Measurements from ENCODE around the gene TCF7L2. TPM values are rescaled to one million over a fixed set of nuclear protein-coding genes. Genes with fewer than 3 reads are reported as not detected.
A peak's percentile ranks its signal among the peaks of the same experiment; 100 is the strongest.

TCF7L2 gene
- polyA plus RNA-seq, 3 donors: 2.1 to 23.5 (median 6.1) TPM

DNA sequence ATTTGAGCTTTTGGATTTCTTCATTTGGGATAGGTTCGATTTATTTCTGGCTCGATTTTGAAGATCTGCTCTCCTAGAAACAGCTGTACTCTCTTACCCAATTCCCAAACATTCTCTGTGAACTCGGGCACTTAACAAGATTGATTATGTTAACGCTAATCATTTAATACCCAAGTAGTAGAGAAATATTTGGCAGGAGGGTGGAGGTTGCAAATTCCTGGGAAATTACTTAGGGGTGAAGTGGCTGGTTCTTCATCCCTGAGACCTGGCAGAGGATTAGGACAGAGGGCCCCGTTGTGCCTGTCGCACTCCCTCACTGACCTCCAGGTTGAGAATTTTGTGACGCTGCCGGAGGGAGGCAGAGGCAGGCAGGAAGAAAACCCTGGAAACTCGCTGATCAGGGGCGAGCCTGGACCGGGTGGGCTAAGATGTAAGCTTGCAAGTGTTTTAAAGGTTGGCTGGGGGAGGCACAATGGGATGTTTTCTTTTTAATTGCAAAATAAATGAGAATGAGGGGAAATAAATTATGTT lies 182.6 kb downstream of the TCF7L2 start:
- H3K36me3 Mint-ChIP-seq: peaks cover 20 to 23% of the 10 kb centered on the region in 2 donors
- H3K36me3 ChIP-seq (replicated peaks in 1 of 2; ENCODE audit: control insufficient read depth in 1 of 2, insufficient read depth in 2 of 2, low read length in 2 of 2): no peaks in the 10 kb centered on the region
- no peak overlapping the region for H3K9ac ChIP-seq (ENCODE audit: insufficient read depth, low read length, poor library complexity, severe bottlenecking)
- no peaks in the 10 kb centered on the region for H3K27me3 ChIP-seq (ENCODE audit: control insufficient read depth in 2 of 2, insufficient read depth in 2 of 2, low read length in 2 of 2)
- no peak overlapping the region for H3K27ac Mint-ChIP-seq
- H3K4me3 Mint-ChIP-seq: no peak overlapping the region
- WGBS (ENCODE audit: insufficient coverage): 93% methylated on average over 7 of the region's 11 CpGs
- H3K4me2 ChIP-seq (replicated peaks; ENCODE audit: extremely low read depth, low read length, poor library complexity, severe bottlenecking): no peak overlapping the region
- no peak for DNase-seq
- no peaks in the 10 kb centered on the region for H3K79me2 ChIP-seq (ENCODE audit: insufficient read depth, low read length)
- H3K4me1 ChIP-seq (ENCODE audit: control insufficient read depth in 1 of 2, insufficient read depth in 2 of 2, low read length in 2 of 2): peaks cover 13 to 17% of the 10 kb centered on the region in 2 donors
- TF ChIP-seq, protein P1, sequence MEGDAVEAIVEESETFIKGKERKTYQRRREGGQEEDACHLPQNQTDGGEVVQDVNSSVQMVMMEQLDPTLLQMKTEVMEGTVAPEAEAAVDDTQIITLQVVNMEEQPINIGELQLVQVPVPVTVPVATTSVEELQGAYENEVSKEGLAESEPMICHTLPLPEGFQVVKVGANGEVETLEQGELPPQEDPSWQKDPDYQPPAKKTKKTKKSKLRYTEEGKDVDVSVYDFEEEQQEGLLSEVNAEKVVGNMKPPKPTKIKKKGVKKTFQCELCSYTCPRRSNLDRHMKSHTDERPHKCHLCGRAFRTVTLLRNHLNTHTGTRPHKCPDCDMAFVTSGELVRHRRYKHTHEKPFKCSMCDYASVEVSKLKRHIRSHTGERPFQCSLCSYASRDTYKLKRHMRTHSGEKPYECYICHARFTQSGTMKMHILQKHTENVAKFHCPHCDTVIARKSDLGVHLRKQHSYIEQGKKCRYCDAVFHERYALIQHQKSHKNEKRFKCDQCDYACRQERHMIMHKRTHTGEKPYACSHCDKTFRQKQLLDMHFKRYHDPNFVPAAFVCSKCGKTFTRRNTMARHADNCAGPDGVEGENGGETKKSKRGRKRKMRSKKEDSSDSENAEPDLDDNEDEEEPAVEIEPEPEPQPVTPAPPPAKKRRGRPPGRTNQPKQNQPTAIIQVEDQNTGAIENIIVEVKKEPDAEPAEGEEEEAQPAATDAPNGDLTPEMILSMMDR (IDR thresholded peaks at IDR 0.05): no peak
- H3K9me3 Mint-ChIP-seq: peaks cover 0 to 3% (median 0%) of the 10 kb centered on the region in 7 donors
- H2AFZ ChIP-seq (ENCODE audit: insufficient read depth, low read depth, low read length, poor library complexity, severe bottlenecking): no peak overlapping the region
- peaks cover 93% of the 10 kb centered on the region for H4K20me1 ChIP-seq (ENCODE audit: insufficient read depth, low read length)
- intact Hi-C loops (cut with micrococcal nuclease): no loop called here
- H3K27ac ChIP-seq (ENCODE audit: low read depth in 1 of 2, low read length in 2 of 2): no peak overlapping the region
- H3K4me1 Mint-ChIP-seq: peaks cover 24% of the 10 kb centered on the region
- H3K27me3 Mint-ChIP-seq (ENCODE audit: low read depth in 3 of 3): peaks cover 5 to 26% (median 13%) of the 10 kb centered on the region in 3 donors
- no peak overlapping the region for H3K4me3 ChIP-seq (replicated peaks in 1 of 3; ENCODE audit: low read depth in 2 of 3, low read length in 3 of 3)
- no peaks in the 10 kb centered on the region for H3K9me3 ChIP-seq (replicated peaks in 1 of 2; ENCODE audit: control insufficient read depth in 1 of 2, insufficient read depth in 1 of 2, low read length in 2 of 2)

GRCh38 chr10:113133497-113134115 lies 183.6 kb downstream of the TCF7L2 start:
- Mint-ChIP-seq H3K4me1 (peaks cover 32% of the 10 kb centered on the region), H3K27ac (no peak overlapping the region), H3K36me3 (peaks cover 12 to 14% of the 10 kb centered on the region in 2 donors), H3K27me3 (ENCODE audit: low read depth in 3 of 3) (peaks cover 5 to 20% (median 10%) of the 10 kb centered on the region in 3 donors), H3K4me3 (no peak overlapping the region), H3K9me3 (peaks cover 0 to 3% (median 0%) of the 10 kb centered on the region in 7 donors)
- DNase-seq: peak in 1 of 3 donors; percentile 12
- no peak overlapping the region for H2AFZ ChIP-seq (ENCODE audit: insufficient read depth, low read depth, low read length, poor library complexity, severe bottlenecking)
- no peaks in the 10 kb centered on the region for H3K79me2 ChIP-seq (ENCODE audit: insufficient read depth, low read length)
- H3K4me1 ChIP-seq (ENCODE audit: control insufficient read depth in 1 of 2, insufficient read depth in 2 of 2, low read length in 2 of 2): peaks cover 23 to 26% of the 10 kb centered on the region in 2 donors
- H3K27ac ChIP-seq (ENCODE audit: low read depth in 1 of 2, low read length in 2 of 2): no peak overlapping the region
- no peaks in the 10 kb centered on the region for H3K27me3 ChIP-seq (ENCODE audit: control insufficient read depth in 2 of 2, insufficient read depth in 2 of 2, low read length in 2 of 2)
- 72% methylated on average over 4 of the region's 10 CpGs for WGBS (ENCODE audit: insufficient coverage)
- no peaks in the 10 kb centered on the region for H3K9me3 ChIP-seq (replicated peaks in 1 of 2; ENCODE audit: control insufficient read depth in 1 of 2, insufficient read depth in 1 of 2, low read length in 2 of 2)
- intact Hi-C loops (cut with micrococcal nuclease): no loop called here
- no peak overlapping the region for H3K4me3 ChIP-seq (replicated peaks in 1 of 3; ENCODE audit: low read depth in 2 of 3, low read length in 3 of 3)
- TF ChIP-seq, protein P1 (IDR thresholded peaks at IDR 0.05): no peak
- no peaks in the 10 kb centered on the region for H3K36me3 ChIP-seq (replicated peaks in 1 of 2; ENCODE audit: control insufficient read depth in 1 of 2, insufficient read depth in 2 of 2, low read length in 2 of 2)
- no peak overlapping the region for H3K9ac ChIP-seq (ENCODE audit: insufficient read depth, low read length, poor library complexity, severe bottlenecking)
- H3K4me2 ChIP-seq (replicated peaks; ENCODE audit: extremely low read depth, low read length, poor library complexity, severe bottlenecking): no peak overlapping the region
- peaks cover 93% of the 10 kb centered on the region for H4K20me1 ChIP-seq (ENCODE audit: insufficient read depth, low read length)
